Non-pigmented ciliary epithelial cell (primary cell): ENCODE measurements around the gene CLCN6.
A peak's percentile ranks its signal among the peaks of the same experiment; 100 is the strongest.

Experiments
- DNase-seq: peaks from one replicate; pipeline ENCODE4 v3.0.0-alpha.2; 2010; ENCODE audit warnings: low read depth

CLCN6 gene

GRCh38 chr1:11780380-11781147 is 25.4 kb upstream of the CLCN6 start:
- DNase-seq: no peak

- DNase-seq: no peak
Measured at GRCh38 chr1:11781297-11781696, 24.7 kb upstream of the CLCN6 start.

- no peak for DNase-seq
Measured at GRCh38 chr1:11782127-11782708, 23.8 kb upstream of the CLCN6 start.

- no peak for DNase-seq
Measured at GRCh38 chr1:11783556-11783955, 22.4 kb upstream of the CLCN6 start.

- no peak for DNase-seq
Measured at GRCh38 chr1:11784256-11784992, 21.6 kb upstream of the CLCN6 start.

GRCh38 chr1:11784993-11785769 is 20.8 kb upstream of the CLCN6 start:
- DNase-seq: no peak

GRCh38 chr1:11786168-11786567 is 19.8 kb upstream of the CLCN6 start:
- no peak for DNase-seq

GRCh38 chr1:11787251-11787803 is 18.7 kb upstream of the CLCN6 start:
- DNase-seq: no peak

- no peak for DNase-seq
Measured at GRCh38 chr1:11787804-11788436, 18.1 kb upstream of the CLCN6 start.

GRCh38 chr1:11788549-11789053 is 17.4 kb upstream of the CLCN6 start:
- no peak for DNase-seq

- no peak for DNase-seq
Measured at GRCh38 chr1:11789126-11790067, 16.6 kb upstream of the CLCN6 start.

GRCh38 chr1:11790101-11790879 is 15.7 kb upstream of the CLCN6 start:
- DNase-seq: no peak

- DNase-seq: peak; percentile 46
Measured at GRCh38 chr1:11790880-11791715, 14.9 kb upstream of the CLCN6 start.

GRCh38 chr1:11792106-11792505 is 13.9 kb upstream of the CLCN6 start:
- DNase-seq: no peak

- DNase-seq: no peak
Measured at GRCh38 chr1:11793819-11794218, 12.2 kb upstream of the CLCN6 start.

GRCh38 chr1:11794446-11795237 is 11.3 kb upstream of the CLCN6 start:
- no peak for DNase-seq

GRCh38 chr1:11795238-11795890 is 10.6 kb upstream of the CLCN6 start:
- no peak for DNase-seq
